Measurements from ENCODE around the gene ITGAL. TPM values are rescaled to one million over a fixed set of nuclear protein-coding genes. Genes with fewer than 3 reads are reported as not detected.

ITGAL gene
- total RNA-seq, 1 experiment from 2014 or later = not detected

DNA sequence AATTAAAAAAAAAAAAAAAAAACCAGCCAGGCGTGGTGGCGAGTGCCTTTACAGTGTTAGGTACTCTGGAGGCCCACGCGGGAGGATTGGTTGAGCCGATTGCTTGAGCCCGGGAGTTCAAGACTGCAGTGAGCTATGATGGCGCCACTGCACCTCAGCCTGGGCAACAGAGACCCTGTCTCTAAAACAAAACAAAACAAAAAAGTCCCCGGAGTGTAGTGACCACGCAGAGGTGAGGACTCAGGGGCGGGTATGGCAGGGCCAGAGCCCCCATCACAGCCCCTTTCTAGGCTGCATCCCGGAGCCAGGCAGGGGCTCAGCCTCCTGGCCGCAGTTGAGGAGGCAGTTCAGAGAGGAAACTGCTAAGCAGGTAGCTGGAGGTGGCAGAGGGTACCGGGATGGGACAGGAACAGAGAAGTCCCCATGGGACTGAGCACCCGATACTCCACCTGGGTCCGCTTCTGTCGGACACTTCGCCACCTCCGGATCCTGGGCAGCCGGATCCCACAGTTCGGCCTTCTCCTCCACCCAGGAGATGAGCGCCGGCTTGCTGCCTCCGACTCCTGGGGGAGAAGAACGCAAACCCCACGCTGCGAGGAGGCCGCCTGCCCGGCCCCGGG lies 61.3 kb downstream of the ITGAL start:
- TF ChIP-seq, protein P1, sequence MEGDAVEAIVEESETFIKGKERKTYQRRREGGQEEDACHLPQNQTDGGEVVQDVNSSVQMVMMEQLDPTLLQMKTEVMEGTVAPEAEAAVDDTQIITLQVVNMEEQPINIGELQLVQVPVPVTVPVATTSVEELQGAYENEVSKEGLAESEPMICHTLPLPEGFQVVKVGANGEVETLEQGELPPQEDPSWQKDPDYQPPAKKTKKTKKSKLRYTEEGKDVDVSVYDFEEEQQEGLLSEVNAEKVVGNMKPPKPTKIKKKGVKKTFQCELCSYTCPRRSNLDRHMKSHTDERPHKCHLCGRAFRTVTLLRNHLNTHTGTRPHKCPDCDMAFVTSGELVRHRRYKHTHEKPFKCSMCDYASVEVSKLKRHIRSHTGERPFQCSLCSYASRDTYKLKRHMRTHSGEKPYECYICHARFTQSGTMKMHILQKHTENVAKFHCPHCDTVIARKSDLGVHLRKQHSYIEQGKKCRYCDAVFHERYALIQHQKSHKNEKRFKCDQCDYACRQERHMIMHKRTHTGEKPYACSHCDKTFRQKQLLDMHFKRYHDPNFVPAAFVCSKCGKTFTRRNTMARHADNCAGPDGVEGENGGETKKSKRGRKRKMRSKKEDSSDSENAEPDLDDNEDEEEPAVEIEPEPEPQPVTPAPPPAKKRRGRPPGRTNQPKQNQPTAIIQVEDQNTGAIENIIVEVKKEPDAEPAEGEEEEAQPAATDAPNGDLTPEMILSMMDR (IDR thresholded peaks at IDR 0.05; ENCODE audit: unreplicated experiment) = no peak
- peak overlapping the region; percentile 91 for H3K4me3 Mint-ChIP-seq (ENCODE audit: unreplicated experiment)
- intact Hi-C loops (cut with micrococcal nuclease) = loop anchor here (2.0 kb wide), 2 partner anchors 51 to 65 kb away; partner anchors contain the start of gene ZNF785
- POLR2A ChIA-PET = interaction anchor here (0.6 to 3.5 kb wide), 14 partner anchors 24 to 164 kb away, joined by 3 to 104 read pairs (median 12); partner anchors contain the start of genes DCTPP1, FBRS, SEPHS2 and ZNF688
- peaks cover 28% of the 10 kb centered on the region for H3K36me3 Mint-ChIP-seq (ENCODE audit: insufficient read depth, unreplicated experiment)
- CTCF ChIA-PET = interaction anchor here (0.7 to 3.4 kb wide), 6 partner anchors 10 to 367 kb away, joined by 3 to 28 read pairs (median 9); partner anchors contain the start of genes DCTPP1 and ZNF764
- H3K4me1 Mint-ChIP-seq (ENCODE audit: insufficient read depth, unreplicated experiment) = peaks cover 6% of the 10 kb centered on the region
- no peak for DNase-seq (ENCODE audit: unreplicated experiment)
- BruUV-seq (replicated peaks) = no TSS peak
- H3K9me3 Mint-ChIP-seq (ENCODE audit: unreplicated experiment) = no peaks in the 10 kb centered on the region
- peak overlapping the region; percentile 95 for H3K27ac Mint-ChIP-seq (ENCODE audit: low read depth, unreplicated experiment)
- no peaks in the 10 kb centered on the region for H3K27me3 Mint-ChIP-seq (ENCODE audit: insufficient read depth, unreplicated experiment)

DNA sequence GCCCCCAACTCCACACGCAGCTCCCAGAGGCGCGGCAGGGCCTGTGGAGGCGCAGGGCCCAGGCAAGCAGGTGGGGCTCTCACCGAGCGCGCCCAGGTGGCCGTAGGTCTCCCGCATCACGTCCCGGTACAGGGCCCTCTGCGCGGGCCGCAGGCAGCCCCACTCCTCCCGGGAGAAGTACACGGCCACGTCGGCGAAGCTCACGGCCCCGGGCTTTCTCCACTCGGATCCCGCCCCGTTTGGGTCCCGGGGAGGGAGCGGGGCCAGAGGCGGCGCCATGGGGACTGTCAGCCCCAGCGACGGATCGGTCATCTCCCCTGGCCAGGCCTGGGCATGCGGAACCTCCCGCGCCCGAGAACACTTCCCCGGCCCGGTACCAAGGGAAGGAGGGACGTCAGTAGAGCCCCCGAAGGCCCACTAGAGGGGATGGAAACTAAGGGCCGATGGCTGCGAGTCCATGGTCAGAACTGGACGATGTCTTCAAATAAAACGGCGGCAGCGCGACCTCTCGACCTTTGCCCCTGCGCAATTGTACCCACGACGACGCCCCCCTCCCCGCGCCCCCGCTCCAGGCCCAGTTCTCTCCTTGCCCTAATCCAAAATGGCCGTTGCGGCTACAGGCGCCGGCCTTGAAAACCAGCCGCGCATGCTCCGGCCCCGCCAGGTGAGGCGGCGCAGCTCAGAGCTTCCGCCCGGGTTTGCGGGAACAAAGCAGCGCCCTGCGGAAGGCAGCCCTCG lies 62.0 kb downstream of the ITGAL start, which contains the start of gene ZNF747:
ZNF747 (minus strand) TSS at position 491 of the 738 bp plus-strand sequence; CDS start at position 312, 179 bp downstream.
- H3K27ac Mint-ChIP-seq (ENCODE audit: low read depth, unreplicated experiment) = peak within 1 kb of the TSS; percentile 95
- CTCF ChIA-PET = interaction anchor here (0.6 to 3.4 kb wide), 14 partner anchors 9 to 366 kb away, joined by 3 to 28 read pairs (median 6); partner anchors contain the start of genes DCTPP1 and ZNF764
- no peaks in the 10 kb centered on the region for H3K9me3 Mint-ChIP-seq (ENCODE audit: unreplicated experiment)
- H3K36me3 Mint-ChIP-seq (ENCODE audit: insufficient read depth, unreplicated experiment) = peaks cover 28% of the 10 kb centered on the region
- intact Hi-C loops (cut with micrococcal nuclease) = loop anchor here (1.0 to 2.0 kb wide), 4 partner anchors 24 to 64 kb away; partner anchors contain the start of genes ZNF688, ZNF764 and ZNF785
- POLR2A ChIA-PET = interaction anchor here (0.5 to 3.5 kb wide), 28 partner anchors 8 to 163 kb away, joined by 3 to 104 read pairs (median 6); partner anchors contain the start of genes DCTPP1, FBRS, SEPHS2 and ZNF688
- DNase-seq (ENCODE audit: unreplicated experiment) = peak; percentile 86
- peak within 1 kb of the TSS; percentile 91 for H3K4me3 Mint-ChIP-seq (ENCODE audit: unreplicated experiment)
- H3K4me1 Mint-ChIP-seq (ENCODE audit: insufficient read depth, unreplicated experiment) = peaks cover 6% of the 10 kb centered on the region
- BruUV-seq (replicated peaks) = TSS peak; percentile 42
- no peaks in the 10 kb centered on the region for H3K27me3 Mint-ChIP-seq (ENCODE audit: insufficient read depth, unreplicated experiment)
- TF ChIP-seq, protein P1 (IDR thresholded peaks at IDR 0.05; ENCODE audit: unreplicated experiment) = no peak

DNA sequence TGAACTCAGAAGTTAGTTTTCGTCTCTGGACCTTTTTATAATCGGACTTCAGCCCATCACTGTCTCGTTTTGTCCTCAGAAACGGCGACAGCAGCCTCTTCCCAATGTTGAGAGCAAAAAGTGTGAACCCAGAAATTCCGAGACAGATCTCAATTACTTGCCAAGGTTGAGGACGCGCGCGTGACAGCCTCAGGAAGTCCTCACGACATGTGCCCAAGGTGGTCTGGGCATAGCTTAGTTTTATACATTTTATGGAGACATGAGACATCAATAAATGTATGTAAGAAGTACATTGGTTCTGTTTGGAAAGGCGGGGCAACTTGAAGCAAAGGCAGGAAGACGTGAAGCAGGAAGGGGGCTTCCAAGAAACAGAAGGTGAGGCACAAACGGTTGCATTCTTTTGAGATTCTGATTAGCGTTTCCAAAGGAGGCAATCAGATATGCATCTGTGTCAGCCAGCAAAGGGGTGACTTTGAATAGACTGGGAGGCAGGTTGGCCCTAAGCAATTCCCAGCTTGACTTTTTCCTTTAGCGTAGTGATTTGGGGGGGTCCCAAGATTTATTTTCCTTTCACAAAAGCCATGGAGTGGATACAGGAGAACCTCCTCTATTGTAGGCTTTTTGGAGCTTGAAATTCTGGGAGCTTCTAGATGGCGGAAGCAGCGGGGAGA lies 62.7 kb downstream of the ITGAL start:
- H3K4me3 Mint-ChIP-seq (ENCODE audit: unreplicated experiment) = peak overlapping the region; percentile 91
- DNase-seq (ENCODE audit: unreplicated experiment) = no peak
- POLR2A ChIA-PET = interaction anchor here (0.6 to 3.5 kb wide), 31 partner anchors 8 to 500 kb away, joined by 3 to 104 read pairs (median 4); partner anchors contain the start of genes DCTPP1, FBRS, SEPHS2 and ZNF688
- H3K36me3 Mint-ChIP-seq (ENCODE audit: insufficient read depth, unreplicated experiment) = peaks cover 28% of the 10 kb centered on the region
- H3K9me3 Mint-ChIP-seq (ENCODE audit: unreplicated experiment) = no peaks in the 10 kb centered on the region
- BruUV-seq (replicated peaks) = TSS peak; percentile 90
- H3K27ac Mint-ChIP-seq (ENCODE audit: low read depth, unreplicated experiment) = peak overlapping the region; percentile 95
- intact Hi-C loops (cut with micrococcal nuclease) = loop anchor here (1.0 to 2.0 kb wide), 4 partner anchors 23 to 64 kb away; partner anchors contain the start of genes ZNF688, ZNF764 and ZNF785
- CTCF ChIA-PET = interaction anchor here (0.6 to 3.4 kb wide), 20 partner anchors 9 to 493 kb away, joined by 3 to 28 read pairs (median 5); partner anchors contain the start of genes DCTPP1 and ZNF764
- TF ChIP-seq, protein P1 (IDR thresholded peaks at IDR 0.05; ENCODE audit: unreplicated experiment) = no peak
- H3K4me1 Mint-ChIP-seq (ENCODE audit: insufficient read depth, unreplicated experiment) = peaks cover 6% of the 10 kb centered on the region
- H3K27me3 Mint-ChIP-seq (ENCODE audit: insufficient read depth, unreplicated experiment) = no peaks in the 10 kb centered on the region

Measured in MCF 10A (cell line).